SH-SY5Y (cell line): ENCODE measurements around the gene RBFOX1.

Experiments used
- GATA2 ChIP-seq: IDR thresholded peaks from 2 replicates; pipeline ENCODE4 v1.6.1; 2011; ENCODE audit warnings: mild to moderate bottlenecking, low read depth, low read length
- GATA3 ChIP-seq: IDR thresholded peaks from 2 replicates; pipeline ENCODE4 v1.6.1; 2011; ENCODE audit warnings: low read depth, mild to moderate bottlenecking, low read length, moderate library complexity

- no peak for TF ChIP-seq GATA2
- TF ChIP-seq GATA3 = no peak
Measured at GRCh38 chr16:7369204-7369603, 36.6 kb downstream of the RBFOX1 start.
